Astrocyte (in vitro differentiated cells and primary cell): ENCODE data around the gene CDC40.

ENCODE experiments used
- EZH2 ChIP-seq: IDR thresholded peaks from 2 replicates; pipeline ENCODE4 v1.6.1; 2012; ENCODE audit warnings: mild to moderate bottlenecking, low read length, inconsistent platforms; ENCODE audit not compliant: insufficient read depth
- TF ChIP-seq, protein P1 (sequence below): IDR thresholded peaks from 2 replicates; pipeline ENCODE4 v1.5.1; 2011; ENCODE audit warnings: low read depth, mild to moderate bottlenecking, inconsistent platforms, low read length, moderate library complexity; ENCODE audit not compliant: insufficient read depth

GRCh38 chr6:110179406-110180227 lies 610 bp upstream of the CDC40 start, which contains the start of gene WASF1:
- TF ChIP-seq, protein P1, sequence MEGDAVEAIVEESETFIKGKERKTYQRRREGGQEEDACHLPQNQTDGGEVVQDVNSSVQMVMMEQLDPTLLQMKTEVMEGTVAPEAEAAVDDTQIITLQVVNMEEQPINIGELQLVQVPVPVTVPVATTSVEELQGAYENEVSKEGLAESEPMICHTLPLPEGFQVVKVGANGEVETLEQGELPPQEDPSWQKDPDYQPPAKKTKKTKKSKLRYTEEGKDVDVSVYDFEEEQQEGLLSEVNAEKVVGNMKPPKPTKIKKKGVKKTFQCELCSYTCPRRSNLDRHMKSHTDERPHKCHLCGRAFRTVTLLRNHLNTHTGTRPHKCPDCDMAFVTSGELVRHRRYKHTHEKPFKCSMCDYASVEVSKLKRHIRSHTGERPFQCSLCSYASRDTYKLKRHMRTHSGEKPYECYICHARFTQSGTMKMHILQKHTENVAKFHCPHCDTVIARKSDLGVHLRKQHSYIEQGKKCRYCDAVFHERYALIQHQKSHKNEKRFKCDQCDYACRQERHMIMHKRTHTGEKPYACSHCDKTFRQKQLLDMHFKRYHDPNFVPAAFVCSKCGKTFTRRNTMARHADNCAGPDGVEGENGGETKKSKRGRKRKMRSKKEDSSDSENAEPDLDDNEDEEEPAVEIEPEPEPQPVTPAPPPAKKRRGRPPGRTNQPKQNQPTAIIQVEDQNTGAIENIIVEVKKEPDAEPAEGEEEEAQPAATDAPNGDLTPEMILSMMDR = no peak
- no peak for TF ChIP-seq EZH2
